Kidney (tissue), 14 donors: ENCODE data around the gene DCXR. TPM values are rescaled to one million over a fixed set of nuclear protein-coding genes. Genes with fewer than 3 reads are reported as not detected.
A peak's percentile ranks its signal among the peaks of the same experiment; 100 is the strongest.

Source experiments
- DNase-seq, 5 donors: peaks; one replicate each; pipeline ENCODE4 v3.0.0-alpha.2; 2013 to 2020
- FAIRE-seq: peaks from 2 replicates; lab custom pipeline; 2012; peaks lifted over from hg19 to GRCh38; lab: Jason Lieb, UNC
- H3K27ac ChIP-seq, 2 donors: one replicate each; pipeline ENCODE4 v1.7.0; 2013; ENCODE audit warnings: low read depth in 2 of 2, low read length in 2 of 2, inconsistent platforms in 1 of 2
- H3K27me3 ChIP-seq: one replicate; pipeline ENCODE4 v1.7.1; 2013; ENCODE audit warnings: low read length, inconsistent platforms; ENCODE audit not compliant: control insufficient read depth, insufficient read depth
- H3K36me3 ChIP-seq, 3 donors: one replicate each; pipeline versions ENCODE4 v1.7.0 to v1.7.1; 2013; ENCODE audit warnings: low read length in 3 of 3, control low read depth in 1 of 3, inconsistent platforms in 1 of 3; ENCODE audit not compliant: insufficient read depth in 3 of 3, control insufficient read depth in 2 of 3
- H3K4me1 ChIP-seq, 3 donors: one replicate each; pipeline versions ENCODE4 v1.7.0 to v1.7.1; 2013; ENCODE audit warnings: low read length in 3 of 3, inconsistent platforms in 1 of 3, low read depth in 1 of 3; ENCODE audit not compliant: control insufficient read depth in 2 of 3, insufficient read depth in 2 of 3
- H3K4me3 ChIP-seq, 3 donors: one replicate each; pipeline versions ENCODE4 v1.7.0 to v1.8.1; 2013; ENCODE audit warnings: low read length in 3 of 3, control low read depth in 1 of 3, inconsistent platforms in 1 of 3
- H3K9ac ChIP-seq, 3 donors: one replicate each; pipeline versions ENCODE4 v1.7.0 to v1.7.1; 2013; ENCODE audit warnings: low read length in 3 of 3, control low read depth in 1 of 3, inconsistent platforms in 1 of 3
- H3K9me3 ChIP-seq, 3 donors: one replicate each; pipeline versions ENCODE4 v1.7.0 to v1.7.1; 2013; ENCODE audit warnings: low read length in 3 of 3, control low read depth in 1 of 3, inconsistent platforms in 1 of 3; ENCODE audit not compliant: control insufficient read depth in 2 of 3, insufficient read depth in 1 of 3
- intact Hi-C: fragments of 100-400 bp; cut with DNase I; formaldehyde crosslinking; loops from one replicate; pipeline ENCODE4 v1.11.1; 2022
- polyA plus RNA-seq: library from polyadenylated mRNA; stranded (reverse); fragments of 350-450 nt; fragmentation: Illumina TruSeq; extraction: RNeasy Lipid Tissue Mini Kit (QIAGEN cat#74804); gene quantifications from one replicate; pipeline ENCODE4 v1.2.3, GENCODE V29; 2014; ENCODE audit warnings: low read depth, low replicate concordance; ENCODE audit not compliant: insufficient read depth
- total RNA-seq: library from RNA; stranded (reverse); fragmentation: NEBNext Ultra II Directional; extraction: Animal tissue kit (Norgen Biotek cat#: 25700); gene quantifications from one replicate; pipeline ENCODE4 v1.2.1, GENCODE V29; 2021
- TF ChIP-seq, protein P1 (sequence below): IDR thresholded peaks from 3 replicates; pipeline ENCODE4 v1.5.1; 2012; ENCODE audit warnings: mild to moderate bottlenecking, moderate library complexity, borderline replicate concordance; ENCODE audit not compliant: insufficient read depth; ENCODE audit errors: extremely low read depth
- donor health status: control.
- donor health status: control.
- donor health status: control.
- donor health status: control.
- donor health status: control.
- donor health status: DM: yes; HTN: yes; CAD: no.
- donor health status: Normal renal cell carcinoma (clear cell type).

Gene DCXR
- total and polyA plus RNA-seq, 2 donors from 2014 or later, result 102 to 551 TPM

DNA sequence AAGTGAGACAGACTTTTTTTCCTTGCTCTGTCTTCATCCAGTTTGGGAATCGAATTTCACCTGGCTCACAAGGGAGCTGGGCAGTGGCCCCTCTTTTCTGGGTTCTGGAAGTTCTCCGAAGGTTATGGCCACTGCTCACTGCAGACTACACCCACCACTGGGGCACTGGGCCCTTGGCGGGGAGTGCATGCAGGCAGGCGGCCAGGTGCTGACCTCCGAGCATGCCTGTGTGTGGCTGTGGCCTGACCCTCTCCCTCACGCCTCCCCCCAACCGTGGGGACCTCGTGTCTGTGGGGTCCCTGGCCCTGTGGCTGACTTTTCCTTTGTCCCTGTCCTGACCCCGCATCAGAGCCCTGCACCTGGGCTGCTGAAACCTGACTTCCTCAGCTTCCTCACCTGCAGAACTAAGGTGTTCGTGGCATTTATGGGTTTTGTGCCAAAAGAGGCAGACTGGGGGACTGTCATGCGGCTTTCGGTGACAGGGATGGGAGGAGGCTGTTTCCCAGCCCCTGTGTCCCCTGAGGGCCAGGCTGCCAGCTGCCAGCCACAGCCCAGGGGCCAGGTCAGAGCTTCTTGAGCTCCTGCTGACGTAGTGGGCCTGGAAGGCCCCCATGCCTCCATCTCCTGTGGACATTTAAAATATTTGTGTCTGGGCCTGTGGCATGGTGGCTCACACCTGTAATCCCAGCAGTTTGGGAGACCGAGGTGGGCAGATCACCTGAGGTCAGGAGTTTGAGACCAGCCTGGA lies 38.6 kb downstream of the DCXR start:
- Histone ChIP-seq H3K4me1 (peaks cover 0 to 9% (median 0%) of the 10 kb centered on the region in 3 donors), H3K4me3 (no peak overlapping the region), H3K9ac (no peak overlapping the region), H3K27me3 (no peaks in the 10 kb centered on the region), H3K36me3 (no peaks in the 10 kb centered on the region), H3K9me3 (no peaks in the 10 kb centered on the region), H3K27ac (no peak overlapping the region)
- intact Hi-C loops, result no loop called here
- no peak for FAIRE-seq
- DNase-seq, result peak in 1 of 5 donors; percentile 40
- TF ChIP-seq, protein P1, sequence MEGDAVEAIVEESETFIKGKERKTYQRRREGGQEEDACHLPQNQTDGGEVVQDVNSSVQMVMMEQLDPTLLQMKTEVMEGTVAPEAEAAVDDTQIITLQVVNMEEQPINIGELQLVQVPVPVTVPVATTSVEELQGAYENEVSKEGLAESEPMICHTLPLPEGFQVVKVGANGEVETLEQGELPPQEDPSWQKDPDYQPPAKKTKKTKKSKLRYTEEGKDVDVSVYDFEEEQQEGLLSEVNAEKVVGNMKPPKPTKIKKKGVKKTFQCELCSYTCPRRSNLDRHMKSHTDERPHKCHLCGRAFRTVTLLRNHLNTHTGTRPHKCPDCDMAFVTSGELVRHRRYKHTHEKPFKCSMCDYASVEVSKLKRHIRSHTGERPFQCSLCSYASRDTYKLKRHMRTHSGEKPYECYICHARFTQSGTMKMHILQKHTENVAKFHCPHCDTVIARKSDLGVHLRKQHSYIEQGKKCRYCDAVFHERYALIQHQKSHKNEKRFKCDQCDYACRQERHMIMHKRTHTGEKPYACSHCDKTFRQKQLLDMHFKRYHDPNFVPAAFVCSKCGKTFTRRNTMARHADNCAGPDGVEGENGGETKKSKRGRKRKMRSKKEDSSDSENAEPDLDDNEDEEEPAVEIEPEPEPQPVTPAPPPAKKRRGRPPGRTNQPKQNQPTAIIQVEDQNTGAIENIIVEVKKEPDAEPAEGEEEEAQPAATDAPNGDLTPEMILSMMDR, result no peak

DNA sequence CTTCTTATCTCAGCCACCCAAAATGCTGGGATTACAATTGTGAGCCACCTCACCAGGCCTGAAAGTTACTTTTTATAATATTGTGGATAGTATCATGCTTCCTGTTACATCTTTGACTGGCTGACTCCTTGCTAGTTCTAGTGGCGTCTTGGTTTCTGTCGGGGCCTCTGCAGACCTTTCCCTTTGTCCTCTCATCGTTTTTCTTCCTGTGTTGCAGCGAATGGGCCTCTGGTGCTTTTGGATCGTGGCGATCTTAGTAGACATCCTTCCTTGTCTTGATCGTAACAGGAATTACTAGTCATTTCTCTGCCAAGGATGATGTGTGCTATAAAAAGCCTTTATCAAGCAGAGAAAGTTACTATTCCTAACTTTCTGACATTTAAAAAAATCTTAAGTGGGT lies 39.3 kb downstream of the DCXR start:
- FAIRE-seq, result no peak
- intact Hi-C loops, result no loop called here
- peaks cover 0 to 6% (median 0%) of the 10 kb centered on the region in 3 donors for H3K4me1 ChIP-seq

DNA sequence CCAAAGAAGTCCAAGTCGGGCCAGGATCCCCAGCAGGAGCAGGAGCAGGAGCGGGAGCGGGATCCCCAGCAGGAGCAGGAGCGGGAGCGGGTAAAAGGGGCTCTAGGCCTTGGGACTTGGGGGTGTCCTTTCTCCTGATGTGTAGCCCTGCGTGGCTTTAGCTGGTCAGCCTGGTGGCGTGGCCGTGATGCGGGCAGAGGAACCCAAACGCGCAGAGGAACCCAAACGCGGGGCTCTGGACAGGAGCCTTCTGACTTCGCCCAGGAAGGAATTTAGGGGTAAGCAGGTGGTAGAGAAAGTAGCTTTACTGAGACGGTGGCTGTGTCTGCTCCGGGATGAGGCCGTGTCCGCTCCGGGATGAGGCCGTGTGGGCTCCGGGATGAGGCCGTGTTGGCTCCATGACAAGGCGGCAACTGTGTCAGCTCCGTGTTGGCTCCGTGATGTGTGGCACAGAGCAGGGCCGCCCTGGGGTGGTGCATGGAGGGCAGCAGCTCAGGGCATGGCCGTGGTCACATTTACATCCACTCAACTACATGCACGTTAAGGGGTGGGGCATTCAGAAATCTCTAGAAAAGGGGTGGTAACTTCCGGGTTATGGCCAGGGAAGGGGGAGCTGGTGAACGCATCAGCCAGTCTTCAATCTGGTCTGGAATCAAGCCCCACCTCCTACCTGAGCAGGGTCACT lies 40.6 kb downstream of the DCXR start:
- TF ChIP-seq, protein P1, result no peak
- Histone ChIP-seq H3K4me3 (no peak overlapping the region), H3K27ac (no peak overlapping the region), H3K9me3 (no peaks in the 10 kb centered on the region), H3K27me3 (no peaks in the 10 kb centered on the region), H3K9ac (no peak overlapping the region), H3K4me1 (peaks cover 0 to 14% (median 8%) of the 10 kb centered on the region in 3 donors), H3K36me3 (no peaks in the 10 kb centered on the region)
- FAIRE-seq (no peak), DNase-seq (peak in 2 of 5 donors; percentile 33 to 56)
- intact Hi-C loops, result no loop called here

More for the DNA sequence above, 39.3 kb downstream of the DCXR start:
- Histone ChIP-seq H3K4me3 (no peak overlapping the region), H3K9ac (no peak overlapping the region), H3K27ac (no peak overlapping the region), H3K9me3 (no peaks in the 10 kb centered on the region), H3K36me3 (no peaks in the 10 kb centered on the region), H3K27me3 (no peaks in the 10 kb centered on the region)
- TF ChIP-seq, protein P1, result no peak
- no peak for DNase-seq
